ENCODE results near the gene ZSCAN5A.
"Not testable (repeated sequence)": the region's sequence is repeated elsewhere in the genome, so short reads cannot be mapped to it uniquely, and the experiment has no call there.

The ZSCAN5A gene

DNA sequence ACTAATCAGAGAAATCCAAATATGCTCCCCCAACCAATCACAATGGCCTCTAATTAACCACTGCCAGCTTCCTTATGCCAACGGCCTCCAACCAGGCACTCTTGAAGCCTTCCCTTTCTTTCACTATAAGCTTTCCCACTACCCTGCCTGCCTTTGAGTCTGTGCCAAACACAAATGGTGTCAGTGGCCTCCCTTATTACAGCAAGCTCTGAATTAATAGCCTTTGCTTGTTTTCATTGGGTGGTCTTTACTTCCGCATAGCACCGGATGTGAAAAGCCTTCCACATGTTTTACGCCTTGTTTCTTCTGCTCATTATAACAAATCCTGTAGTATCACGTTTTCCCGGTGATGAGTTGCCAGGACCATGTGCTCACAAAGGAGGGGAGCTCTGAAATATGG is 43.5 kb downstream of the ZSCAN5A start:
- DNase-seq (ENCODE audit: low spot score), result no peak

DNA sequence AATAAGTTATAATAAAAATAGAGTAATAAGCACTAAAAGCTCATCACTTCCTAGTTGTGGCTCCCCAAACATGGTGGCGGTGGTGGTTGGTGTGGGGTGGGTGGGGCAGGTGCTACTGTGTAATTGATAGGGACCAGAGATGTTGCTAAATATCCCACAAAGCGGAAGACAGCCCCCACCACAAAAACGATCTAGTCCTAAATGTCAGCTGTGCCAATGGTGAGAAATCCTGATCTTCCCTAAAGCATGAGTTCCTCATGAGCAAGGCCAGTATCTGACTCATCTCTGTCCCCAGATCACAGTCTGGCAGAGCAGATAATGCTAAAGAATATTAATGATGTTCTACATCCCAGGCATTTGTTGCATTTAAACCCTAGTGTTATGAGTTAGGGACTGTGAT is 44.0 kb downstream of the ZSCAN5A start:
- DNase-seq (ENCODE audit: low spot score), result no peak

DNA sequence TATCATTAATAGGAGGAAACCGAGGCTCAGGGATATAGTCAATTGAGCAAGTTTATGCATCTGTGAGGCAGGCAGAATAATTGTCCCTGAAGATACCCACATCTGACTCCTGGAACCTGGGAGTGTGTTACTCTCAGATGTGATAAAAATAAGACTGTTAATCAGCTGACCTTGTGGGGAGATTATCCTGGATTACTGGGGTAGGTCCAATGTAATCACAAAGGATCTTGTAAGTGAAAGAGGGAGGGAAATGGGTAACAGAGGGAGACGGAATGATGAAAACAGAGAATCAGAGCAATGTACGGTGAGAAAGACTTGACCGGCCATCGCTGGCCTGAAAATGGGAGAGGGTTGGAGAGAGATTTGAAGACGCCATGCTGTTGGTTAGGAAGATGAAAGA is 45.3 kb downstream of the ZSCAN5A start:
- DNase-seq (ENCODE audit: low spot score), result no peak

DNA sequence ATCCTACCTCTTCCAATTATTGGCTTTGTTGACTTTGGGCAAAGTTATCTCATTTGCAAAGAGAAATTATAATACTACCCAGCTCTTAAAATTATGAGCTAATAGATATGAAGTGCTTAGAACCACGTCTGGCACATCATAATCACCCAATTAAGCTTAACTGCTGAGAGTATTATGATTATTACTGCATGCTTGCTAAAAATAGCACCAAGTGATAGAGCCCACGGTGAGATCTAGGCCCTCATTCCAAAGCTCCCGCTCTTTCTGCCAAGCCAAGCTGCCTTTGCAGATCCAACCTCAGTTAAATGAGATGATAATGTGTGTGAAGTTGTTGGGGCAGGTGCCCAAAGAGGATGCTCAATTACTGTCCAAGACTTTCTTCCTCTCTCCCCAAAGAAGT is 48.6 kb downstream of the ZSCAN5A start:
- no peak for DNase-seq (ENCODE audit: low spot score)

DNA sequence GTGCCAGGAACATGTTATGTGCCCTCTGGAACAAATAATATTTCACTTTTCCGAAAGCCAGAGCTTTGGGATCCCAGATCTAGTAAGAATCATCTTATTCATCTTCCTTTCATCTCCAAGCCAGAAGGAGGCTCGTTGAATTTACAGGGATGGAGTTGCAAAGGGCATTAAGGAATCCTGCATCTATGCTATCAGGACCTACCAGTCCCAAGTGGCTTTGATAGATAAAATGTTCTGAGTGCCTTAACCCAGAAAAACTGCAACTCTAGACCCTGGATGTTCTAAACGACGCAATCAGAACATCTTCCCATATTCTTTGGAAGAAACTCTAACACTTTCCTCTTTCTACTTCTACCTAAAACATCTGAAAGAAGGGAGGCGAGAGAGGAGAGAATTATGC is 51.3 kb downstream of the ZSCAN5A start:
- DNase-seq (ENCODE audit: low spot score), result no peak

DNA sequence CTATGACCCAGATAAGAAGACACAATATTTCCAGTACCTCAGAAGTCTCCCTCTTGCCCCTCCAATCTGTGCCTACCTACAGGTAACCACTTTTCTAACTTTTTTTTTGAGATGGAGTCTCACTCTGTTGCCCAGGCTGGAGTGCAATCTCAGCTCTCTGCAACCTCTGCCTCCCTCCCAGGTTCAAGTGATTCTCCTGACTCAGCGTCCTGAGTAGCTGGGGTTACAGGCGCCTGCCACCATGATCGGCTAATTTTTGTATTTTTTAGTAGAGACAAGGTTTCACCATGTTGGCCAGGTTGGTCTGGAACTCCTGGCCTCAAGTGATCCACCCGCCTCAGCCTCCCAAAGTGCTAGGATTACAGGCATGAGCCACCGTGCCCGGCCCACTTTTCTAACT is 52.7 kb downstream of the ZSCAN5A start:
- DNase-seq (ENCODE audit: low spot score), result not testable (repeated sequence)

DNA sequence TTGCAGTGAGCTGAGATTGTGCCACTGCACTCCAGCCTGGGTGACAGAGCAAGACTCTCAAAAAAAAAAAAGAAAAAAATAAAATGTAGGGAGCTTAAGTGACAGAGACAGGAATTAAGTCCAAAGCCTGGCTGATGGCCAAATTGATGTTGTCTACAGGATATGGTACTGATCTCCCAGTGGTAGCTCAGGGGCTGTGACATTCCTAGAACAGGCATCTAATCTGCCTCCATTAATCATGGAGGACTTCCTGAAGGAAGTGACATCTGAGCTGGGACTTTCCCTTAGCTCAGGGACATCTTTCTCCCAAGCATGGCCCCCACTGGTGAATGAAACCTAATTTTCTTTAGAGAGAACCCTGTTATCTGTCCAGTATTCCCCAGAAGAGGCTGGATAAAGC is 53.5 kb downstream of the ZSCAN5A start:
- DNase-seq (ENCODE audit: low spot score), result no peak

DNA sequence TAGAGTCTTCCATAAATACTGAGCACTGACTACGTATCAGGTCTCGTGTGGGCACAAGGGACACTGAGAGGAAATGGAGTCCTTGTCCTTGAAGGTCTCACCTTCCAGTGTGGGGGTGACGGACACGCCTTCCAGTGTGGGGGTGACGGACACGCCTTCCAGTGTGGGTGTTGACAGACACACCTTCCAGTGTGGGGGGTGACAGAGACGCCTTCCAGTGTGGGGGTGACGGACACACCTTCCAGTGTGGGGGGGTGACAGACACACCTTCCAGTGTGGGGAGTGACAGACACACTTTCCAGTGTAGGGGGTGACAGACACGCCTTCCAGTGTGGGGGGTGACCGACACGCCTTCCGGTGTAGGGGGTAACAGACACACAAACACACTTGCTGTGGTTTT is 56.4 kb downstream of the ZSCAN5A start:
- no peak for DNase-seq (ENCODE audit: low spot score)

DNA sequence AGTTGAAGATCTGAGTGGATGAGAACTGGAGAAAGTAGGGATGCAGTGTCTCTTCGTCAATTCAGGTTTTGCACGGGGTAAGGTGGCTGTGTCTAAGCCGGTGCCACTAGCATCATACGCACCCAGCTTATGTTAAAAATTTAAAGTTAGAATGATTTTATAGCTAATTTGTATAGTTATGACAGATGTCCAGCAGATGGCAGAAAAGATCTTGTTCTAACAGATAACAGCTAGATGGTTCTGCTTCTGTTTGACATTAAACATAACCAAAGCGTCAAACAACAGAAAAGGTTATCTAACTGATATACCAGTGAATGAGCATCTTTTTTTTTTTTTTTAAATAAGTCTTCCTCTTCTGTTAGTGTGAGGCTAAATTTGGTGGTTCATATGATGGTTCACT is 60.9 kb downstream of the ZSCAN5A start:
- DNase-seq (ENCODE audit: low spot score), result peak; percentile 43

DNA sequence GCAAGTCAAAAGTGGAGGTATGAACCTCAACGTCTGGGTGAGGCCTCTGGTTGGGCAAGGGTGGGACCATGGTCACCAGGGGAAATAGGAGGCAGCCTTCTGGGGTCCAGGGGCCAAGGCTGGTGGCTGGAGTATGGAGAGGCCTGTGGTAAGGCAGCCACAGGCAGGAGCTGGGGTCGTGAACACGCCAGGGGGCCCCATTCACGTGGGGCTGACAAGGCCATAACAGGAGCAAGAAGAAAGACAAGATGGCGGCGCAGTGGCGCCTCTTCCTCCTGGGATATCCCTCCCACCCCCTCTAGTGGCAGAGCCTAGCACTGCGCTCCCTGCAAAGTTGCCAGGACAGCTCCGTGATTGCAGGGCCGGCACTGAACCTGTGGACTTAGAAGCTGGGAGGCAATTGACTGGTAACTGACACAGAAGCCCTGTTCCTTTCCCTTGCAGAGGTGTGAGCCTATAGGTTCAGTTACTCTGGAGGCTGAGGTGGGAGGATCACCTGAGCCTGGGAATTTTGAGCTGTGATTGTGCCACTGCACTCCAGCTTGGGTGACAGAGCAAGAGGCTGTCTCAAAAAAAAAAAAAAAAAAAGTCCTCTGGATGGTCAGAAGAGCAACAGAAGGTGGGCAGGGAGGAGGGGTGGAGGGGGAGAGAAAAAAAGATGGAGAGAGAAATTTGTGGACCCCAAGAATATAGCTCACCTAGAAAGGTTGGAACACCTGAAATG is 61.8 kb downstream of the ZSCAN5A start:
- peak; percentile 75 for DNase-seq (ENCODE audit: low spot score)

DNA sequence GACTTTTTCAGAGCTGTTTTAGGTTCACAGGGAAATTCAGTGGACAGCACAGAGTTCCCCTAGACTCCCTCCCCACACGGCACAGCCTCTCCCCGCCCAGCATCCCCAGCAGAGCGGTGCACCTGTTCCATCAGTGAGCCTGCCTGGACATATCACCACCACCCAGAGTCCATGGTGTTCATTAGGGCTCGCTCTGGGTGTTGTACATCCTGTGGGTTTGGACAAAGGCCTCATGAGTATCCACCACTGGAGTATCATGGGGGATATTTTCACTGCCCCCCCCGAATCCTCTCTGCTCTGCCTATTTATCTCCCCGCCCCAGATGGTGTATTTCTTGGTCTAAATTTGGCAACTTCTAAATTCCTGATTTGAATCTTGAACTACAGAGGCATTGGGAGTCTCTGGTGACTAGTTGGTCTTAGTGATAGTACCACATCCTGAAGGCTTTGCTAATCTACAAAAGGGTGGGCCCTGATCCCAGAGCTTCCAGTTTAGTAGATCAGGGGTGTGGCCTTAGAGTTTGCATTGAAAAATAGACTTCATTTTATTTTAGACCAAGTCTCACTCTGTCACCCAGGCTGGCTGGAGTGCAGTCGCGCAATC is 65.8 kb downstream of the ZSCAN5A start:
- DNase-seq (ENCODE audit: low spot score), result not testable (repeated sequence)

DNA sequence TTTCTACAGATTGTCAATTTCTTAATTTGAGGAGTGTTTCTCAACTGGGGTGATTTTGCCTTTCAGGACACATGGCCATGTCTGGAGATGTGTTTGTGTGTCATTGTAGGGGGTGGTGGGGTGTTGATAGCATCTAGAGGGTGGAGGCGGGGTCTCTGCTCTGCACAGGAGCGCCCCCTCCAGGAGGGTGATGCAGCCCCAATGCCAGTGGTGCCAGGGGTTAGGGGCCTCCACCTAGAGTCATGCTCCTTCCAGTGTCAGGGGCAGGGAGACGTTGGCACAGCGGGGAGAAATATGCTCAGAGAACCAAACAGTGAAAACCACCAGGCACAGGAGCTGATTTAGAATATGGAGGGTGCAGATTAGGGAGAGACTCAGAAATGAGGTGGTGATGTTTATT is 68.9 kb downstream of the ZSCAN5A start:
- not testable (repeated sequence) for DNase-seq (ENCODE audit: low spot score)

DNA sequence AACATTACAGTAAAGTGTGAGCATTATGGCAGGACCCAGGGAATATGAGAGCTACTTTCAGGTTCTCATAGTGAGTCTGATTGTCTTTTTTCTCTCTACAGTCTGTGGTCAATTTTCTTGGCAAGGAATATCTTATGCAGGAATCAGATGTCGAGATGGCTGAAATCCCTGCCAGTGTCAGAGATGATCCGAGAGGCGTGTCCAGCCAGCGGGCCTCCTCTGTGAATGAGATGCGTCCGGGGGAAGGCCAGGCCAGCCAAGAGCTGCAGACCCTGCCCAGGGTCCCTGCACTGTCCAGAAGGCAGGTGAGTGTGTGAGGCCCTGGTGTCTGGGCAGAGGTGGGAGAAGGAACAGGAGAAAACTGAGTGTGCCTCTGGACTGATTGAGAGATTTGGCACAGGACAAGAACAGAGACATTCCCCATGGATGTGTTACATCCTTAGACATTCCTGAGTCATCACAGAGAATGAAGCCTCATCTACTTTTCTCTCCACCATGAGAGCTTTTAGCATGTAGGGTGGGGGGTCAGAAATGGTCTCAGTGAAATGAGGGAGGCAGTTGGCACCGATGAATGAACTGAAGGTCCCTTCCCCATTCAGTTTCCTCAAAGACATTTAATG is 69.4 kb downstream of the ZSCAN5A start:
- no peak for DNase-seq (ENCODE audit: low spot score)

DNA sequence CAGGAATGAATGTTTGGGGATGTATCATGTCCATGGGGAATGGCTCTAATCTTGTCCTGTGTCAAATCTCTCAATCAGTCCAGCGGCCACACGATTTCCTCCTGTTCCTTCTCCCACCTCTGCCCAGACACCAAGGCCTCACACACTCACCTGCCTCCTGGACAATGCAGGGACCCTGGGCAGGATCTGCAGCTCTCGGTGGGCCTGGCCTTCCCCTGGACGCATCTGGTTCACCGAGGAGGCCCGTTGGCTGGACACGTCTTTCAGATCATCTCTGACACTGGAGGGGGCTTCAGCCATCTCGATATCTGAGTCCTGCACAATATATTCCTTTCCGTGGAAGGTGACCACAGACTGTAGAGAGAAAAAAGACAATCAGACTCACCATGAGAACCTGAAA is 91.2 kb downstream of the ZSCAN5A start:
- DNase-seq (ENCODE audit: low spot score), result no peak

DNA sequence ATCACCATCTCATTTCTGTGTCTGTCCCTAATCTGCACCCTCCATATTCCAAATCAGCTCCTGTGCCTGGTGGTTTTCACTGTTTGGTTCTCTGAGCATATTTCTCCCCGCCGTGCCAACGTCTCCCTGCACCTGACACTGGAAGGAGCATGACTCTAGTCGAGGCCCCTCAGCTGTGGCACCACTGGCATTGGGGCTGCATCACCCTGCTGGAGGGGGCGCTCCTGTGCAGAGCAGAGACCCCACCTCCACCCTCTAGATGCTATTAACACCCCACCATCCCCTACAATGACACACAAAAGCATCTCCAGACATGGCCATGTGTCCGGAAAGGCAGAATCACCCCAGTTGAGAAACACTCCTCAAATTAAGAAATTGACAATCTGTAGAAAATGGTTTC is 91.7 kb downstream of the ZSCAN5A start:
- DNase-seq (ENCODE audit: low spot score), result no peak

DNA sequence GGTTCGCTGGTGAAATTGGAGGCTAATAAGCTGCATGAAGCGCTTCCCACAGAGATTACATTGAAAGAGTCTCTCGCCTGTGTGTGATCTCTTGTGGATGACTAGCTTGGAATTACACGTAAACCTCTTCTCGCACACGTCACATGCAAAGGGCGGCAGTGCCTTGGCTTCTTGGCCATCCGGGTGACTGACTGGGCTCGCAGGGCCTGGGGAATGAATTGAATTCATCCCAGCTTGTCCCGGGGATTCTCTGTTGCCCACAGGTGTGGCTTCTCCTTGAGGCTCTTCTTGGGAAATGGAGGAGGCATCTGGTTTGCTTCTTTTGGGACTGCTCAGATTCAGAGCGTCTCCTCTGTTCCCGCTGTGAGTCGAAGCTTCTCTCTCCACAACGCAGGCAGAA is 92.8 kb downstream of the ZSCAN5A start:
- no peak for DNase-seq (ENCODE audit: low spot score)

DNA sequence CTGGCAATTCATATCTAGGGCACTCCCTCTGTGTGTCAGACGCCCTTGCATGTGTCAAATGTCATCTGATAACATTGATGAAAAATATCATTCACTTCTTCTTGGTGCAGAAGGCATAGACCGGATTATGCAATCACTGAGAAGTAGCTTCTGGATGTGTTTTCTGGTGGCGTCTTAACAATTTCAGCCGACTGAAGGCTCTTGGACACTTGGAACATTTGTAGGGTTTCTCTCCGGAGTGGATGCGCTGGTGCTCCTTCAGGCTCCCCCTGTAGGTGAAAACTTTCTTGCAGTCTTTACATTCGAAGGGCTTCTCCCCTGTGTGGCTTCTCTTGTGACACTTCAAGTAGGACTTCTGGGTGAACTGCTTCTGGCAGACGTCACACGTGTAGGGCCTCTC is 93.2 kb downstream of the ZSCAN5A start:
- not testable (repeated sequence) for DNase-seq (ENCODE audit: low spot score)

DNA sequence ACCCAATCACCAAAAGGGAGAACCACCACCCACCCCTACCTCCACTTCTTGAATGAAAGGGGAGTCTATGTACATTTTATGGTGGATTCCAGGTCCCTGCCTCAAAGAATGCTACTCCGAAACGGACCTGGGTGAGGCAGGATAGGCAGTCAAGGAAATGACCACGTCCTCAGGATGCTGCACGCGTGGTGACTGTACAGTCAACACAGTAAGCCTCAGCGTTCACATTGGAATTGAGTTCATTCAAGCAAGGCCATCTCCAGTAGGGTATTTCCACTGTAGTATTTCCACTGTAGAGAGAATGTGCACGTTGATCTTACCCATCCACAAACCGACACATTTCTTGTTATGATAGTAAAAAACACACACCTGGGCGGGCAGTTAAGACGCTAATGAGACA is 95.7 kb downstream of the ZSCAN5A start:
- no peak for DNase-seq (ENCODE audit: low spot score)

DNA sequence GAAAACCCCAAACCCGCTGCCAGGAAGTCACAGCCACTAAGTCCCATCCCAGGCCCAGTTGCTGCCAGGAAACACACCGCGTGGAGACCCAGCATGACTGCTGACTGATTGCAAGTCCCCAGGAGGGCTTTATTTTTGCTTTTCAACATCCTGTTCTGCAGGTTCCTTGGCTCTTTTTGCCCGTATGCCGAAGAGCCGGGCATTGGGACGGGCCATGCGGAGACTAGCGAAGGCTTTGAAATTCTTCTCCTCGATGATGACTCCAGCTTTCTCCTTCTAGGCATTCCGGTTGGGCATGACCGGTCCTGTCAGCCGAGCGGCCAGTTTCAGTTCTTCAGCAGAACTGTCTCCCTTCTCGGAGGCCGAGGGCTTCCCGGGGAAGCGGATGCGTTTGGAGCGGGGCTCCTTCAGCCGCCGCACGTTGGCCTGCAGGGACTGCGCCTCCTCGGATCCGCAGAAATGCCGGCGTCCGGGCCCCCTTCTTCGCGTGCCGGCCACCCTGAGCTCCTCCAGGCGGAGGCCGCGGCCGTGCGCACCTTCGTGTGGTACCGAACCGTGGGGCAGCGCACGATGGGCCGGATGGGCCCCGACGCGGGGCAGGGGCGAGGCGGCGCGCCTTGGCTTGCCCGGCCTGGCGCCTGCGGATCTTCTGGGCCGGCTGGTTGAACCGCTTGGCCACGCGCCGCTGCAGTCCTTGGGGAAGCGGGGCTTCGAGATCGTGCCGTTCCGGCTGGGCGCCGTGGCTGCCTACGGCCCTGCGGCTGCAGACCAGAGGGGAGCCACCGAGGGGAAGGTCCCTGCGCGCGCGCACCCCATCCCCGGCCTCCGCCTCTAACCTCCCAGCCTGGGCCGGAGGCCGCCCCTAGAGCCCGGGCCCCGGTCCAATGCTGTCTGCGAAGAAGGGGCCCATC is 97.3 kb downstream of the ZSCAN5A start:
- peak; percentile 31 for DNase-seq (ENCODE audit: low spot score)

DNA sequence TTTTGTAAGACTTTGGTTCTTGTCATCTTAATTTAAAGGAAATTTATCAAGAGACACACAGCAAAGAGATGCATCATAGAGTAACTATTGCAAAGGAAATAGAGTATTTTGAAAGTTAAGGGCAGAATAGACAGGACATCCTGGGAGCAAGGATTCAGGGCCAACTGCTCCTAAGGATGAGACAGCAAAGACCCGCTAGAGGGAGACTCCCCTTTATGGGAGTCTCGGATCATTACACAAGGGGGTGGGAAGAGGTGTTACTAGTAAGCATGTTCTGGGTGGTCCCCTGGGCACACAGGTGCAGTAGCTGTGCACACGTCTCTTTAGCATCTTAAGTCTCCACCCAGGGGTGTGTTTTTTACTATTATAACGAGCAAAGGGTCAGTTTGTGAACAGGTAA is 102.9 kb downstream of the ZSCAN5A start:
- DNase-seq (ENCODE audit: low spot score), result no peak

DNA sequence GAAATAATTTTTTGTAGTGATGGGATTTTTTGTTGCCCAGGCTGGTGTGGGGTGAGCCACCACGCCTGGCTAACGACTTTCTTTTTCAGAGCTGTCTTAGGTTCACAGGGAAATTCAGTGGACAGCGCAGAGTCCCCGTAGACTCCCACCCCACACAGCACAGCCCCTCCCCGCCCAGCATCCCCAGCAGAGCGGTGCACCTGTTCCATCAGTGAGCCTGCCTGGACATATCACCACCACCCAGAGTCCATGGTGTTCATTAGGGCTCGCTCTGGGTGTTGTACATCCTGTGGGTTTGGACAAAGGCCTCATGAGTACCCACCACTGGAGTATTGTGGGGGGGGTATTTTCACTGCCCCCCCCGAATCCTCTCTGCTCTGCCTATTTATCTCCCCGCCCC is 104.6 kb downstream of the ZSCAN5A start:
- DNase-seq (ENCODE audit: low spot score), result not testable (repeated sequence)

DNA sequence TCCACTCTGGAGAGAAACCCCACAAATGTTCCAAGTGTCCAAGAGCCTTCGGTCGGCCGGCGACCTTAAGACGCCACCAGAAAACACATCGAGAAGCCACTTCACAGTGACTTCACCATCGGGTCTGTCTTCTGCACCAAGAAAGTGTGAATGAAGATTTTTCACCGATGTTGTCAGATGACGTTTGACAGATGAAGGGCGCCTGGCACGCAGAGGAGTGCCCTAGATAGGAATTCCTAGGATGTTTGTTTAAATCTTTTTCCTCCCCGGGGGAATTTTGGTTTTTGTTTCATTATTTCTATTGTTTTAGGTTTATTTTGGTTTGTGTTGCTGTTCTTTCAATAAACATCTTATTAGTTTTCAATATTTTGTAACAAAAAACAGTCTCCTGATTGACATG is 105.5 kb downstream of the ZSCAN5A start:
- no peak for DNase-seq (ENCODE audit: low spot score)

DNA sequence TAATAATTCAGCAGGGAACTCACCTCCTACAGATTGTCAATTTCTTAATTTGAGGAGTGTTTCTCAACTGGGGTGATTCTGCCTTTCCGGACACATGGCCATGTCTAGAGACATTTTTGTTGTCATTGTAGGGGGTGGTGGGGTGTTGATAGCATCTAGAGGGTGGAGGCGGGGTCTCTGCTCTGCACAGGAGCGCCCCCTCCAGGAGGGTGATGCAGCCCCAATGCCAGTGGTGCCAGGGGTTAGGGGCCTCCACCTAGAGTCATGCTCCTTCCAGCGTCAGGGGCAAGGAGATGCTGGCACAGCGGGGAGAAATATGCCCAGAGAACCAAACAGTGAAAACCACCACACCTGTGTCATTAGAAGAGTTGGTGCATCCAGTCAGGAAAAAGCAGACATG is 107.1 kb downstream of the ZSCAN5A start:
- DNase-seq (ENCODE audit: low spot score), result not testable (repeated sequence)

Data from AG08396 (cell line).